K562 (cell line): ENCODE measurements around the gene GLDN. TPM values are rescaled to one million over a fixed set of nuclear protein-coding genes. Genes with fewer than 3 reads are reported as not detected.

Source experiments
- ATAC-seq: fragments of 200-7000 bp; cut with Tn5 transposase; 3 replicates; pipeline ENCODE4 v1.9.1; 2020; ENCODE audit warnings: moderate library complexity
- BruUV-seq: library from RNA; stranded (reverse); fragments of 400-500 nt; replicated peaks from 2 replicates; lab custom pipeline; 2021; lab: Mats Ljungman, UMichigan
- CTCF ChIA-PET: fragments of 300-600 bp; formaldehyde crosslinking; extraction: SDS; loops from one replicate; lab custom pipeline; 2021; ENCODE audit warnings: low intra/inter-chr PET ratio; lab: Yijun Ruan, JAX
- POLR2A ChIA-PET: fragments of 300-600, 350-650 bp; sonication (Branson Sonifier 250); formaldehyde crosslinking; extraction: SDS; loops from one replicate; lab custom pipeline; 2021; ENCODE audit warnings: antibody characterized with exemption, inconsistent platforms; lab: Yijun Ruan, JAX
- DNase-seq, 4 experiments: peaks; one replicate each; pipeline versions ENCODE4 v3.0.0 to v3.0.0-alpha.2; 2011 to 2018; ENCODE audit warnings: low spot score in 3 of 4, mixed read lengths in 3 of 4; ENCODE audit errors: extremely low read depth in 1 of 4
- FAIRE-seq: peaks from 2 replicates; lab custom pipeline; 2011; peaks lifted over from hg19 to GRCh38; lab: Jason Lieb, UNC
- H2AFZ ChIP-seq: 2 replicates; pipeline ENCODE4 v1.6.0; 2011; ENCODE audit warnings: low read depth, low read length, control low read depth, inconsistent platforms
- H3K27ac ChIP-seq: fragments of 200-600 bp; 3 replicates; pipeline ENCODE4 v1.8.0; 2011; ENCODE audit warnings: low read depth, mild to moderate bottlenecking, control low read depth, inconsistent platforms, low read length, moderate library complexity, mixed read lengths; ENCODE audit errors: extremely low read depth
- H3K27me3 ChIP-seq, 2 experiments: fragments of 300-600 bp in 1 of 2; 2 replicates in 1 of 2; 3 replicates in 1 of 2; pipeline versions ENCODE4 v1.6.0 to v1.8.0; 2011; ENCODE audit warnings: inconsistent platforms in 2 of 2, low read length in 2 of 2, mild to moderate bottlenecking in 1 of 2, mixed read lengths in 1 of 2, moderate library complexity in 1 of 2; ENCODE audit not compliant: control insufficient read depth in 2 of 2, insufficient read depth in 2 of 2
- H3K36me3 ChIP-seq: fragments of 300-600 bp; 3 replicates; pipeline ENCODE4 v1.8.0; 2011; ENCODE audit warnings: mild to moderate bottlenecking, low read length, inconsistent platforms; ENCODE audit not compliant: control insufficient read depth, insufficient read depth
- H3K4me1 ChIP-seq, 2 experiments: fragments of 200-600 bp in 1 of 2; replicated peaks in 1 of 2; 2 replicates in 1 of 2; 3 replicates in 1 of 2; pipeline versions ENCODE4 v1.5.1 to v1.8.0; 2011; ENCODE audit warnings: inconsistent platforms in 2 of 2, low read length in 2 of 2, mild to moderate bottlenecking in 1 of 2, mixed read lengths in 1 of 2, moderate library complexity in 1 of 2; ENCODE audit not compliant: control insufficient read depth in 2 of 2, insufficient read depth in 2 of 2
- H3K4me2 ChIP-seq: 2 replicates; pipeline ENCODE4 v1.6.1; 2011; ENCODE audit warnings: low read length, control low read depth, inconsistent platforms, mixed read lengths; ENCODE audit not compliant: insufficient read depth
- H3K4me3 ChIP-seq: fragments of 200-600 bp; sonication (generic), shearing (Covaris generic); 2 replicates; pipeline ENCODE4 v1.5.1; 2016; ENCODE audit warnings: control low read depth, inconsistent platforms
- H3K79me2 ChIP-seq: fragments of 200-600 bp; 3 replicates; pipeline ENCODE4 v1.8.0; 2011; ENCODE audit warnings: low read length, inconsistent platforms; ENCODE audit not compliant: control insufficient read depth, insufficient read depth
- H3K9ac ChIP-seq, 2 experiments: 2 replicates each; pipeline versions ENCODE4 v1.6.0 to v1.6.1; 2011; ENCODE audit warnings: low read depth in 2 of 2, low read length in 2 of 2, control low read depth in 1 of 2, inconsistent platforms in 1 of 2, mild to moderate bottlenecking in 1 of 2, mixed read lengths in 1 of 2; ENCODE audit not compliant: insufficient read depth in 1 of 2
- H3K9me1 ChIP-seq: one replicate; pipeline ENCODE4 v1.6.0; 2011; ENCODE audit warnings: inconsistent platforms, mild to moderate bottlenecking, low read length, moderate library complexity; ENCODE audit not compliant: control insufficient read depth, insufficient read depth
- H3K9me3 ChIP-seq: replicated peaks from 2 replicates; pipeline ENCODE4 v1.5.1; 2011; ENCODE audit warnings: low read depth, low read length, inconsistent platforms; ENCODE audit not compliant: control insufficient read depth, insufficient read depth
- H4K20me1 ChIP-seq: replicated peaks from 2 replicates; pipeline ENCODE4 v1.6.1; 2011; ENCODE audit warnings: low read length, inconsistent platforms, mixed read lengths; ENCODE audit not compliant: control insufficient read depth, insufficient read depth
- BRD4 ChIP-seq: fragments of 200-600 bp; sonication (generic); IDR thresholded peaks from 2 replicates; pipeline ENCODE4 v1.6.1; 2017; ENCODE audit warnings: inconsistent platforms
- CBFA2T3 ChIP-seq: fragments of 450-650 bp; IDR thresholded peaks from 2 replicates; pipeline ENCODE4 v1.6.1; 2017
- FOXP1 ChIP-seq: sonication (generic); formaldehyde crosslinking; IDR thresholded peaks from 2 replicates; pipeline ENCODE4 v1.8.0; 2022; ENCODE audit warnings: mild to moderate bottlenecking, missing genetic modification reagents
- GABPA ChIP-seq: fragments of 200-800 bp; sonication (Bioruptor generic); conservative IDR thresholded peaks from 2 replicates; pipeline ENCODE4 v1.6.1; 2016; ENCODE audit warnings: low read depth, missing genetic modification characterization, missing compliant biosample characterization
- HDAC2 ChIP-seq: fragments of 450-650 bp; IDR thresholded peaks from 2 replicates; pipeline ENCODE4 v1.6.1; 2016; ENCODE audit warnings: mild to moderate bottlenecking
- JUNB ChIP-seq: fragments of 450-650 bp; formaldehyde crosslinking; conservative IDR thresholded peaks from 2 replicates; pipeline ENCODE4 v1.4.0; 2020; ENCODE audit warnings: mild to moderate bottlenecking
- MBD2 ChIP-seq: sonication (generic); IDR thresholded peaks from 2 replicates; pipeline ENCODE4 v1.6.1; 2016; ENCODE audit warnings: low read depth, borderline replicate concordance
- NFE2L1 ChIP-seq: fragments of 450-650 bp; IDR thresholded peaks from 2 replicates; pipeline ENCODE4 v1.6.1; 2016; ENCODE audit warnings: missing genetic modification characterization, low read depth, mild to moderate bottlenecking, missing compliant biosample characterization, moderate library complexity, borderline replicate concordance
- NR2C2 ChIP-seq, 2 experiments: fragments of 200-800 bp in 1 of 2; sonication (Bioruptor generic) in 1 of 2; sonication (generic) in 1 of 2; formaldehyde crosslinking in 1 of 2; IDR thresholded peaks; 2 replicates each; pipeline versions ENCODE4 v1.6.1 to v1.8.0; 2016 to 2022; ENCODE audit warnings: mild to moderate bottlenecking in 1 of 2, missing compliant biosample characterization in 1 of 2, missing genetic modification characterization in 1 of 2, missing genetic modification reagents in 1 of 2
- RFX5 ChIP-seq: IDR thresholded peaks from 2 replicates; pipeline ENCODE4 v1.6.1; 2011; ENCODE audit warnings: low read depth, mild to moderate bottlenecking, improper control_type of control experiment, low read length
- SAP30 ChIP-seq: fragments of 200-600 bp; sonication (generic); IDR thresholded peaks from 2 replicates; pipeline ENCODE4 v1.6.1; 2012; ENCODE audit warnings: borderline replicate concordance, low read depth, mild to moderate bottlenecking, moderate library complexity, low read length, control low read depth, inconsistent platforms; ENCODE audit not compliant: insufficient read depth, poor library complexity, severe bottlenecking
- TRIM28 ChIP-seq: fragments of 450-650 bp; IDR thresholded peaks from 2 replicates; pipeline ENCODE4 v1.6.1; 2017
- ZNF140 ChIP-seq: fragments of 250-450 bp; sonication (Bioruptor Pico); IDR thresholded peaks from 2 replicates; pipeline ENCODE4 v1.8.0; 2021; ENCODE audit warnings: moderate library complexity, mild to moderate bottlenecking, inconsistent platforms
- ZNF274 ChIP-seq: IDR thresholded peaks from 2 replicates; pipeline ENCODE4 v1.6.1; 2011; ENCODE audit warnings: low read depth, mild to moderate bottlenecking, low read length, moderate library complexity, borderline replicate concordance
- WGBS: fragments of 100-300 bp; shearing (Covaris generic); methylation state at CpG from one replicate; pipeline ENCODE4 v1.1.6; 2016; ENCODE audit warnings: low coverage, mixed read lengths; ENCODE audit not compliant: insufficient coverage; ENCODE audit errors: missing lambda C conversion rate; 5-methylcytosine and 5-hydroxymethylcytosine counted together
- in situ Hi-C: fragments of 300-500 bp; cut with MboI; formaldehyde crosslinking; loops from 4 replicates; pipeline ENCODE4 v1.15.0; 2018; ENCODE audit warnings: inconsistent platforms, mixed read lengths
- intact Hi-C: fragments of 100-400 bp; cut with micrococcal nuclease; formaldehyde crosslinking; loops from 2 replicates; pipeline ENCODE4 v1.14.2; 2022
- polyA plus RNA-seq, 8 experiments: library from polyadenylated mRNA; depleted of rRNA in 4 of 8; stranded (reverse) in 5 of 8; unstranded in 3 of 8; fragments of >200 nt; fragmentation: Nextera tagmentation in 2 of 8; fragmentation: Illumina TruSeq in 1 of 8; extraction: Ambion mirVana in 2 of 8; extraction: Trizol in 1 of 8; gene quantifications; 2 replicates each; pipeline versions ENCODE4 v1.2.1 to v1.2.3, GENCODE V29; 2011 to 2014; ENCODE audit warnings: inconsistent platforms in 1 of 8, missing spikeins in 1 of 8
- total RNA-seq, 7 experiments: library from RNA; depleted of rRNA in 6 of 7; stranded (reverse); fragments of >200 nt in 6 of 7; fragmentation: Illumina TruSeq in 2 of 7; extraction: Trizol in 2 of 7; gene quantifications; 2 replicates each; pipeline versions ENCODE4 v1.2.1 to v1.2.3, GENCODE V29; 2011 to 2021; ENCODE audit warnings: low replicate concordance in 1 of 7
- TF ChIP-seq, protein P1 (sequence below): fragments of 250-450 bp; sonication (Bioruptor Pico); IDR thresholded peaks from 2 replicates; pipeline ENCODE4 v1.4.0; 2020; ENCODE audit warnings: mild to moderate bottlenecking, moderate library complexity

The GLDN gene
- total and polyA plus RNA-seq, 9 of the 15 experiments (the other 6 are each of a cell fraction or from before 2014, with no cell fraction given) = 0.05 to 0.33 (median 0.18) TPM

DNA sequence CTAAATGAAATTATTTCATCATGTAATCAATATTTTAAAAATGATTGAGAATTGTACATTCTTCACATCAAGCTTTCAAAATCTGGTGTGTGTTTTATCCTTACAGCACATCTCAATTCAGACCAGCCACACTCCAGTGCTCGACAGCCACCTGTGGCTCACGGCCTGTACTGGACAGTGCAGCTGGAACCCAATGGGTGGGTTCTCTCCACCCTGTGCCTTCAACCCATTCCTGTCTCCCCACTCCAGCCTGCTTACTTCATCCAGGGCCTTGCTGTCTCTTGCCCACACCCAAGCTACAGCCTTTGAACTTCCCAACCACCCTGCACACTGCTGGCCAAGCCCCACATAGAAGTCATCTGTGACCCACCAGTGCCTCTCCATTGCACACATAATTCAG lies 20.6 kb upstream of the GLDN start:
- H3K4me3 ChIP-seq = no peak overlapping the region
- POLR2A ChIA-PET = interaction anchor here (1.0 kb wide), 1 partner anchor 24 kb away, joined by 3 read pairs; no protein-coding TSS in a partner anchor
- 0% methylated on average over 2 of the region's 2 CpGs for WGBS
- intact Hi-C loops (no loop called here), in situ Hi-C loops (no loop called here)
- H3K9me1 ChIP-seq = no peaks in the 10 kb centered on the region
- H2AFZ ChIP-seq = no peak overlapping the region
- no peaks in the 10 kb centered on the region for H3K9me3 ChIP-seq
- DNase-seq = no peak
- no peaks in the 10 kb centered on the region for H3K79me2 ChIP-seq
- H4K20me1 ChIP-seq = no peaks in the 10 kb centered on the region; the same call in 1 of the 2 replicates
- TF ChIP-seq BRD4 = no peak
- no peak for FAIRE-seq
- CTCF ChIA-PET = no interaction called here
- H3K27ac ChIP-seq = no peak overlapping the region
- ATAC-seq = no peak
- peaks cover 3 to 13% of the 10 kb centered on the region in 2 experiments; a peak in 4 of 5 replicates for H3K27me3 ChIP-seq
- no peak overlapping the region for H3K4me2 ChIP-seq
- H3K4me1 ChIP-seq = no peaks in the 10 kb centered on the region; a peak in 1 of 5 replicates
- no peak overlapping the region for H3K9ac ChIP-seq
- BruUV-seq = no TSS peak
- no peaks in the 10 kb centered on the region for H3K36me3 ChIP-seq

DNA sequence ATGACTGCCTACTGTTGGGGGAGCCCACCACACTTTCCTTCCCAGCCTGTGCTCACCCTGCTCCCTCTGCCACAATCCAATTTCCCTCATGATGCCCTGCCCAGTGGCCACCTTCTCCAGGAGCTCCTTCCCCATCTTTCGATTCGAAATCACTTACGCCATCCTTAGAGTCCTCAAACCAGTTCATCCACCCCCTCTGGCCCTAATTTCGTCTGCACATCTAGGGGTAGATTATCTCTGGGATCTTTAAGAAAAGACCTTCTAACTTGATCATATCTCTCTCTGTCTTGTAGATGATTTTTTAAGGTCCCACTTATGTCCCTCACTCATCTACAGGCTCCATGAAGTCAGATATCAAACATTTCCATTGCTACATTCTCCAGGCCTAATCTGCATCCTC lies 20.1 kb upstream of the GLDN start:
- no peaks in the 10 kb centered on the region for H3K36me3 ChIP-seq
- no peak for ATAC-seq
- H3K4me2 ChIP-seq = no peak overlapping the region
- no peaks in the 10 kb centered on the region; the same call in 1 of the 2 replicates for H4K20me1 ChIP-seq
- in situ Hi-C loops (no loop called here), intact Hi-C loops (no loop called here)
- WGBS = 2% methylated on average over 4 of the region's 4 CpGs
- ChIA-PET CTCF (no interaction called here), POLR2A (no interaction called here)
- no peak overlapping the region for H2AFZ ChIP-seq
- BruUV-seq = no TSS peak
- H3K27me3 ChIP-seq = peaks cover 3 to 12% of the 10 kb centered on the region in 2 experiments; a peak in 4 of 5 replicates
- H3K9me1 ChIP-seq = no peaks in the 10 kb centered on the region
- no peak for FAIRE-seq
- no peak overlapping the region for H3K4me3 ChIP-seq
- H3K79me2 ChIP-seq = no peaks in the 10 kb centered on the region
- H3K9ac ChIP-seq = no peak overlapping the region
- no peaks in the 10 kb centered on the region; a peak in 1 of 5 replicates for H3K4me1 ChIP-seq
- no peak overlapping the region for H3K27ac ChIP-seq
- no peaks in the 10 kb centered on the region for H3K9me3 ChIP-seq
- no peak for DNase-seq
- TF ChIP-seq JUNB (CRISPR knock-in tag) (no peak), RFX5 (no peak), ZNF140 (CRISPR knock-in tag) (no peak), MBD2 (no peak), FOXP1 (no peak), NR2C2 (CRISPR knock-in tag; IDR thresholded peaks at IDR 0.05) (no peak), NR2C2 (tag; IDR thresholded peaks at IDR 0.05) (no peak), HDAC2 (no peak), NFE2L1 (no peak), SAP30 (no peak), CBFA2T3 (no peak), ZNF274 (no peak), GABPA (tag) (no peak), TRIM28 (no peak)
- TF ChIP-seq, protein P1, sequence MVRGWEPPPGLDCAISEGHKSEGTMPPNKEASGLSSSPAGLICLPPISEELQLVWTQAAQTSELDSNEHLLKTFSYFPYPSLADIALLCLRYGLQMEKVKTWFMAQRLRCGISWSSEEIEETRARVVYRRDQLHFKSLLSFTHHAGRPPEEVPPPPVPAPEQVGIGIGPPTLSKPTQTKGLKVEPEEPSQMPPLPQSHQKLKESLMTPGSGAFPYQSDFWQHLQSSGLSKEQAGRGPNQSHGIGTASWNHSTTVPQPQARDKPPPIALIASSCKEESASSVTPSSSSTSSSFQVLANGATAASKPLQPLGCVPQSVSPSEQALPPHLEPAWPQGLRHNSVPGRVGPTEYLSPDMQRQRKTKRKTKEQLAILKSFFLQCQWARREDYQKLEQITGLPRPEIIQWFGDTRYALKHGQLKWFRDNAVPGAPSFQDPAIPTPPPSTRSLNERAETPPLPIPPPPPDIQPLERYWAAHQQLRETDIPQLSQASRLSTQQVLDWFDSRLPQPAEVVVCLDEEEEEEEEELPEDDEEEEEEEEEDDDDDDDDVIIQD (CRISPR knock-in tag) = no peak
